Activated CD4-positive, alpha-beta T cell treated with anti-CD3 and anti-CD28 coated beads, Interleukin-2, amount 50 U/mL, for 1 hour (primary cell): Measurements from ENCODE around the gene SOX5.

Source experiments
- DNase-seq: peaks from one replicate; pipeline ENCODE4 v3.0.0-alpha.2; 2020

Gene SOX5

DNA sequence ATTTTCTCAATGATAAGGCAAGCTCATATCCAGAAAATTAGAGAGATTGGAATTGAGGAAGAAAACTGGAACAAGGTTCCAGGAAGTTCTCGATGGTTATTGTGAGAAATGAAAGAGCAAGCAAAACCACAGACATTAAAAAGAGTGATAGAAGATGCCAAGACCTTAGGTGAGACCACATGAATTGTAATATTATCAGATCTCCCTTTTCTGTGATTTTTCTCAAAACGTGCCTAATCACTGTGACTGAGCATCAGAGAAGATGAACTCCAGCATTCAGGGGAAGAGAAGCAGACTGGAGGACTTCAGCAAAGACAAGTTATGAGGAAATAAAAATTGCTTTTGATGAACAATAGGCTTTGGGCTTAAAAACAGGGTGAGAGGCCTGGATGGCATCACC, 278.8 kb downstream of the SOX5 start:
- DNase-seq, result no peak

DNA sequence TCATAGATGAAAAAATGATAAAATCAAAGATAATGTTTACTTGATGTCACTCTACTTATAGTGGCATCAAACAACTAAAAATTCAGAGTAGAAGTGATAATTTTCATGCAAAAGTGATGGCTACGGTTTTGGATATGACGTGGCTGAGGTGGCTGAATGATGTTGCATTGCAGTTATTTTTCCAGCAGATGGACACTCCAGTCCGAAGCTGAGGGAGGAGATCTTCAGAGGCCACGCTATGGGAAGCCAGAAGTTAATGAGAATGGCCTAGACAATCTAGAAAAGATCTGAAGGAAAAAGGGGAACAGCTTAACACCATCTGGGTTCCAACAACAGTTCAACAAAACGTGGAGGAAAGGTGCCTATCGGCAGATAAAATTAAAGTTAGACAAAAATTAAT, 279.8 kb downstream of the SOX5 start:
- no peak for DNase-seq

- DNase-seq, result no peak
These were observed 282.6 kb downstream of the SOX5 start for GRCh38 chr12:23666866-23667265.

- no peak for DNase-seq
These were observed 286.5 kb downstream of the SOX5 start for GRCh38 chr12:23662966-23663365.

DNA sequence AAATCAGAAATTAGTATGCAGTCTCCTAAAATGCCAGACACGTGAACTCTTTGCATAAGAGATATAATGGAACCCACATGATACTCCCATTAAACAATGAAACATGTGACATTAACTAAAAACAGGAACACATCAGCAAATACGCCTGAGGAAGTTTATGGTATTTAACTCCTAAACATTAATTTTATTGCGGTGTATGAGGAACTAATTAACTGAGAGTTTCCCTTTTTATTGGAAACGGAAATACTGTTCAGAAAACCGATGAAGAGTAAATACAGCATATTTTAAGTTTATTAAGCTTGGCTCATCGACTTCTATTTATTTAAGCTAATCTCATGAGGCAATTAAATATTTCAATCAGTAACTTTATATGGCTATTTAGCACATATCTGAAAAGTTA, 290.3 kb downstream of the SOX5 start:
- DNase-seq, result no peak

DNA sequence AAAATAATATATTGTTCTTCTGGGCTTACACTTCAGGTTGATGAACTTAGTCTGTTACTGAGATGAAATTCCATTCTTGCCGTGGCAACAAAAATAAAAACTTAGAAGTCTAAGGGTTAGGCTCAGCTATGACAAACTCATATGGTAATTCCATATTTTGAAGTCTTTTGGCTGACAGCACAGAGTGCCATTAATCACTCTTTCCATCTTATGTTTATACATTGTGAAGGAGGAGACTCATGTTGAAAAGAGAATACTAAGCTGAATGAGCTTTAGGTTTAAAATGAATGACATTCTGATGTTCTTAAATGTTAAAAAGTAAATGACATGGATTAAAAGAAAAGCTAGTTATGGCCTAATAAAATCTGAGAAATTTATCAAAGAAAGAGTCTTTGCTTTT, 291.9 kb downstream of the SOX5 start:
- DNase-seq, result no peak

GRCh38 chr12:23655884-23656283, 293.6 kb downstream of the SOX5 start:
- DNase-seq, result no peak

DNA sequence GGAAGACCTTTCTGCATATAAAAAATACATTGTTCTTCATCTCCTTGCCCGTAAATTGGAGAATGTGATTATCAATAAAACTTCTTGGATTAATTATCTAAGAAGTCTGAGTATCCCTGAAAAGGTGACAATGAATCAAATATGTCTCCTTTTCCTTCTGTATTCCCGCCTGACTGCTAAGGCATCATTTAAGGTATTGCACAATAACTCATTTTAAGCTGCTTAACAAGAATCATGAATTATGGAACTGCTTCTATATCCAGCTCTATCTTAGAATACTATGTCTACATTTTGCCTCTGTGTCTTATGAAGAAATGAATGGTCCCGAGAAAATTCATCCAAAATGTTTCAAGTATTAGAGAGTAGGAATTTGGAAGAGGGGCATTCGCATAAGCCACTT, 294.4 kb downstream of the SOX5 start:
- DNase-seq, result no peak

DNA sequence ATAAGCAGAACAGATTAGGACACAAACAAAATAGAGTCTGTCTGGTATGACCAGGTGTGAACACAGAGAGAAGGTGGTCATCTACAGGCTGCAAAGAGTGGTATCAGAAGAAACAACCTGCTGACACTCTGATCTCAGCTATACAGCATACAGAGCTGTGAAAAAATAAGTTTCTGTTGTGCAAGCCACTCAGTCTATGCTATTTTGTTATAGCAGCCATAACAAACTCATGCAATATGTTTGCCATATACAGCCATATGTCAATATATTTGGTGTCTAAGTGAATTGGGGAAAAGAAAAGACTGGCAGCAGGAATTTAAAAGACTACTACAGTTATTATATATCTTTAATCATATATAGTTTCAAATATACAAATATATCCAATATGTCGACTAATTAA, 300.9 kb downstream of the SOX5 start:
- no peak for DNase-seq

DNA sequence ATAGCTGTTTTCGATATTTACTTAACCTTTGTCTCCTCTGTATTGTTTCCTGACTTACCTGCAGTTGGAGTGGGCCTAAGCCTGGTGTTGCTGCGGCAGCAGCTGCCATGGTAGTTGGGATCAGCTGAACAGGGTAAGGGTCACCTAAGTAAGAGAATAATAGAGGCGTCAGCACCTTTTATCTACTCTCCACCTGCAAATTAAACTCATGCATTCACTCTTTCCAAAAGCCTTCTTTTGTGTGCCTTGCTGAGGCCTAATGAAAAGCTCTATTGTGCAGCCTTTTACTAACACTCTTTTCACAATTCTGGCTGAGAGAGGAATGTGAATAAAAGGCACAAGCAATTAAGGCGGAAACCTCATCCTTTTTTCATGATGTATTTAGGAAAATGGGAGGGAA, 308.7 kb downstream of the SOX5 start:
- no peak for DNase-seq

- no peak for DNase-seq
These were observed 315.1 kb downstream of the SOX5 start for GRCh38 chr12:23634344-23634743.

DNA sequence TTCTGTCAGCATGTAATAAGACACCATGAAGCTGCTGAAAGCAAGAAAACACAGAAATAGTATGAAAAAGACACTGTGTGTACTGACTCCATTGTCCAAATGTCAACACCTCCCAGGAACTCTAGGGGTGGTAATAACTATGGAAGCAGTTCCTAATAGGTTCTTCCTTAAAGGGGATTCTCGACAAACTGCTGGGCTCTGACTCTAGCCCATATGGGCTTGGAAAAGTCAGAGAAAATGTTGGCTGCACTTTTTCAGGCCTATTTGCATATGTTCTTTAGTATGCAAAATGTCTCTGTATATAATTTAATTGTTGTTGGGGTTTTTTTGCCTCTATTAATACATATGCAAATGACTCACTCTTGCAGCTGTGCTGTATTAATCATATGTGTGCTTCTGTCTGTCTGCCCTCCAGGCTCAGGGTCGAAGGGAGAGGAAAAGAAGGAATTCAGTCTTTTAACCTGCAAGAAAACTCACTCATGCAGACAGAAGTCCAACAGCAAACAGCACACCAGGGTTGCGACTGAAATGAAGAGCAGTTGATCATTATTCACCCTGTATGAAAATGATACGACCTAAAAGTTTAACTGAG, 317.6 kb downstream of the SOX5 start:
- no peak for DNase-seq

- DNase-seq, result no peak
These were observed 318.9 kb downstream of the SOX5 start for GRCh38 chr12:23630524-23630923.

GRCh38 chr12:23628806-23629205, 320.7 kb downstream of the SOX5 start:
- no peak for DNase-seq

DNA sequence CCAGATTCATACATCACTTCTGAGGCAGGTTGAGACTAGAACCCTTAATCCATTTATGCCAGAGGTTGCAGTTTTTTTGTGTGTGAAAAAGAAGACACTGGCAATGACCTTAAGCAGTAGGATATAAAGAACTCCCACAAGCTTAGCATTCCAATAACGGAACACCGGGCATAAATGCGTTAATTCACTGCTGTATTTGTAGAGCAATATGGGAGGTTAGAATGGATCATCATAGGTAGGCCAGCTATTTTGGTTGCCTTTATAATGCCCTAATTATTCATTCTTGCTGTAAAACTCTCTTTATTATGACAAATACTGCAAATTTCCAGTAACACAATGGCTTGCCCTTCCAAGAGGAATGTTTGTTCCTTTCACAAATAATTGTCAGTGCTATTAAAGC, 322.7 kb downstream of the SOX5 start:
- no peak for DNase-seq

DNA sequence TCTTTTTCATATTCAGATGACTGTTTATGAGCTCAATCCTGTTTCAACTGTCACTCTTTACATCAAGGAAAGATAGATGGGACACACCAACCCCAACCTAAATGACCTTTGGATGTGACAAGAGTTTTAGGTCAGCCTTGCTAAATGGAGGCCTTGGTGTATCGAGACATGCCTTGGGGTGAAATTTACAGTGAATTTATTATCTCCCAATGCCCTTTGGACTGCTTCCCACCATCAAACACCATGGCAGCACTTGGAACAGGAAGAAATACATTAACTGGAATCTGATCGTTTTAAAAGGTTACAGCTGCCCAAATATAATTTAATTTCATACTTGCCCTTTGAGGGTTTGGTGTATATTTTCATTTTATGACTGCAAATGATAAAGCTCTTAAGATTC, 327.6 kb downstream of the SOX5 start:
- DNase-seq, result no peak

DNA sequence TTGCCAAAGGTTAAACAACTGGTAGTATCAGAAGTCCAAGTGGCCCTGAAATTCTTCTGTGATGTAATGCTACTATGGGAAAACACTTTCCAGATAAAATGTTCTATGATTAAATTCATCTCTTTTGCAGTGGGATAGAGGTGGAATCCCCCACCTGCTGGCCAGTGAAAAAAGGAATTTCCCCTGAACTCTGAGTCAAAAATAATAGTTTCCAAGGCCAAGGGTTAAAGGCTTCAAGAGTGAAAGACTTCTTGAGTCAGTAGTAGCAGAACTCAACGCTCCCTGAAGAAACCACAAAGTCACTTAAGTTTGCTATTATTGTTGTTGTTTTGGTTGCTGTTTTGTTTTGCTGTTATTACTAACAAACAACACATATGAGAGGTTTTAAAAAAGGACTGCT, 330.8 kb downstream of the SOX5 start:
- no peak for DNase-seq

DNA sequence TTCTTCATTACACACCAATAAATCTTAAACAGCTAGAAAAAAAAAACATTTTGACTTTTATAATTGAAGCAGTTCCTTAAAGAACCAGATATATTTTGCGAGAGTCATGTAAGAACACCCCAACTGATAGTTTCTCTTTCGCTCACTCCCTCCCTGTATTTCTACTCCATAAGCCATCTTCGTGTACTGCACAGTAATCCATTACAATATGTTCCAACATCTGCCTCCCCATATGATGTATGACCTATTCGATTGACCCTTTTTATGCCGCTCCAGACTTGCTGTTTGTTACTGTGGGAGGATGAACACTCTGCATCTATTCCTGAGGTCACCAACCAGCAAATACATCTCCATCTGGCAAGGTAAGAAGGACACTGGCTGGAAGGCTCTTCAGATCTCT, 331.7 kb downstream of the SOX5 start:
- DNase-seq, result no peak

DNA sequence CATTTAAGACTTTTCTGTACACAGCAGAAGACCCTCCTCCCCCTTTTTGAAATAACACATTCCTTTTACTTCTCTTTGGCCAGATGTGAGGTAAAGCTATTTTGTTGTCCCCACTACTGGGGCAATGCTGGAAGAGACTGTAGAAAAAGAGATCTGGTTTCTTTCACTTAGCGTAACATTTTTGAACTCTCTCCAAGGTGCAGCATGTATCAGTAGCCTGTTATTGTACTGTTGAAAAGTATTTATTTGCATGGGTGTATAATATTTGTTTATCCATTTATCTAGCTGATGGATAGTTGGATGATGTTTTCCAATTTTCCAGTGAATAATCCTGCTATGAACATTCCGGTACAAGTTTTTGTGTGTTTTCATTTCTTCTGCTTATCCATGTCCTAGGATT, 335.2 kb downstream of the SOX5 start:
- no peak for DNase-seq

- no peak for DNase-seq
These were observed 338.1 kb downstream of the SOX5 start for GRCh38 chr12:23611320-23611719.

GRCh38 chr12:23600919-23601318, 348.6 kb downstream of the SOX5 start:
- no peak for DNase-seq

DNA sequence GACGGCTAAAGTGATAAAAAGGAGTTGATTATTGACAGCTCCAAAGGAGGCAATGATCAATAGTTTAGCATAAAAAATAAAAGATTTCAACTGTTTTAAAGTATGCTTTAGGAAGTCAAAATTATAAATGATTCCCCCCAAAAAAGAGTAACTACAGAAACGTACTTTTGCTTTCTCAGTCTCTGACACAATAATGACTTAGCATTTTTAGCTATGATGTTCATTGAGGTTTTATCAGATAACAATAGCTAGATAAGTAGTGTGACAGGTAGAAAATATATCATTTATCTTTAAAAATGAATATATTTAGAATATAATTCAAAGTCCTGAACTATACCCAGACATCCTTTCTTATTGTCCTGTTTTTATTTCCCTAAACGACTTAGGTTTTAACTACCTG, 352.9 kb downstream of the SOX5 start:
- DNase-seq, result no peak

DNA sequence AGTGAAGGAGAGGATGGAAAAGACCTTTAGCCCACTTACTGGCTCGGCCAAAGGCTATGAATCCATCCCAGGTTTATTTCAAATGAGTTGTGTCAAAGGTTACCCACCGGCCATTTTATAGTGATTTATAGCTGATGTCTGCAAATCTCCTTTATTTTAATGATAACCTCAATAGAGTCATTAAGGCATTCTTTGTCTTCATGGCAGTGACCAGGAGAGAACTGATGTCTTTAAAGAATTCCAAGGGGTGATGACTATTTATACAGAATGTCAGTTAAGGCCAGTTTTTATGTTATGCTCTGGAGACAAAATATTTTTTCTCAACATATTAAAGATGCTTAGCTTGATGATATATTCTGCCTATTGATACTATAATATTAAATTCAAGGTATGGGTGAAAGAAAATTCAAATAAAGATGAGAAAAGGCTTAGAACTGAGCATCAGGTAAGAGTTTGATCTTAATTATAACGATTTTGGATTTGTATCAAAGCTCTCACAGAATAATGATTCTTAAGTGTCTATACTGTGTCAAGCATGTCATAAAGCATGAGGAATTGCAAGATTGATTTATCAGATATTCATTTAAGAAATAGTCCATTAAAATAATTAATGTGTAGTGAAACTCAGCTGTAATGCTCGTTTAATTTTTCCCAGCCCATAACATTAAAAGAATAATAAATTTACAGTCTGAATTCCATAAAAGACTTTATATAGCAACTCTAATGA, 361.5 kb downstream of the SOX5 start:
- DNase-seq, result no peak

- no peak for DNase-seq
These were observed 363.7 kb downstream of the SOX5 start for GRCh38 chr12:23585782-23586163.

GRCh38 chr12:23585156-23585781, 364.2 kb downstream of the SOX5 start:
- no peak for DNase-seq
